ENCODE measurements around the gene RDH8. TPM values are rescaled to one million over a fixed set of nuclear protein-coding genes. Genes with fewer than 3 reads are reported as not detected.

Gene RDH8
- total RNA-seq, 1 donor from 2014 or later: not detected

- H3K36me3 ChIP-seq (ENCODE audit: control insufficient read depth, insufficient read depth, low read length): no peaks in the 10 kb centered on the region
- TF ChIP-seq, protein P1, sequence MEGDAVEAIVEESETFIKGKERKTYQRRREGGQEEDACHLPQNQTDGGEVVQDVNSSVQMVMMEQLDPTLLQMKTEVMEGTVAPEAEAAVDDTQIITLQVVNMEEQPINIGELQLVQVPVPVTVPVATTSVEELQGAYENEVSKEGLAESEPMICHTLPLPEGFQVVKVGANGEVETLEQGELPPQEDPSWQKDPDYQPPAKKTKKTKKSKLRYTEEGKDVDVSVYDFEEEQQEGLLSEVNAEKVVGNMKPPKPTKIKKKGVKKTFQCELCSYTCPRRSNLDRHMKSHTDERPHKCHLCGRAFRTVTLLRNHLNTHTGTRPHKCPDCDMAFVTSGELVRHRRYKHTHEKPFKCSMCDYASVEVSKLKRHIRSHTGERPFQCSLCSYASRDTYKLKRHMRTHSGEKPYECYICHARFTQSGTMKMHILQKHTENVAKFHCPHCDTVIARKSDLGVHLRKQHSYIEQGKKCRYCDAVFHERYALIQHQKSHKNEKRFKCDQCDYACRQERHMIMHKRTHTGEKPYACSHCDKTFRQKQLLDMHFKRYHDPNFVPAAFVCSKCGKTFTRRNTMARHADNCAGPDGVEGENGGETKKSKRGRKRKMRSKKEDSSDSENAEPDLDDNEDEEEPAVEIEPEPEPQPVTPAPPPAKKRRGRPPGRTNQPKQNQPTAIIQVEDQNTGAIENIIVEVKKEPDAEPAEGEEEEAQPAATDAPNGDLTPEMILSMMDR (IDR thresholded peaks at IDR 0.05; ENCODE audit: insufficient read depth, low read length, poor library complexity, severe bottlenecking): no peak
- H3K4me3 ChIP-seq (ENCODE audit: low read depth, low read length): no peak overlapping the region
- DNase-seq (ENCODE audit: low read depth): no peak
- H3K27me3 ChIP-seq (ENCODE audit: control insufficient read depth, insufficient read depth, low read length): no peaks in the 10 kb centered on the region
Observed at GRCh38 chr19:9989504-9989903, 23.8 kb upstream of the RDH8 start.

DNA sequence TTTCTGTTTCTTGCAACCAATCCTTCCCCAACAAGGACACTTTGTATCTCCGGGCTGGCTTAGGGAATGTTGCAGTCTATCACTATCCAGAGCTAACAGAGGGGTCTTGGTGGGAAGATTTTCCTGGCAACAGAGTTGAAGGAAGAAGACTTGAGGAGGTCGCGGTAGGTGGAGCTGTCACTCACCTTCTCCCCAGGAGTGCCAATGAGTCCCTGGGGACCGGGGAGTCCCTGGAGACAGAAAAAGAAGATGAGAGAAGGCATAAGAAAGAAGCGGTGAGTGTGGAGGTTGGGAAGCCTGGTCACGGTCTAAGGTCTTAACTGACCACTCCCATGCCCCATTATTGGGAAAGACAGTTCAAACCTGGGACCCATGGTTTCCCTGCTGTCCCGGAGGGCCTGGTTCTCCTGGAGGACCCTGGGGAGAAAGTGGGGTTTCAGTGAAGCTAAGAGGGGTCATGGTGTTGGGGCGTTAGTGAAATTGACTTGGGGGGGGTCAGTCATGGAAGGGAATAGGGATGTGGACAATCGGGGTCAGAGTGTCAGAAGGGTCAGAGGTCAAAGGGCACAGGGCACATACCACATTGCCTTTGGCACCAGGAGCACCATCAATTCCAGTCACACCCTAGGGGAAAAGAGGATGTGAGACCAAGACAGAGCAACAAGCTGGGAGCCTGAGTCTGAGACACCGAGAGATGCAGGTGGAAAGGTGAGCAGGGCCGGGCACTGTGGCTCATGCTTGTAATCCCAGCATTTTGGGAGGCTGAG lies 21.7 kb upstream of the RDH8 start:
- Histone ChIP-seq H3K4me3 (ENCODE audit: low read depth, low read length) (no peak overlapping the region), H3K36me3 (ENCODE audit: control insufficient read depth, insufficient read depth, low read length) (no peaks in the 10 kb centered on the region), H3K27me3 (ENCODE audit: control insufficient read depth, insufficient read depth, low read length) (no peaks in the 10 kb centered on the region)
- no peak for DNase-seq (ENCODE audit: low read depth)
- TF ChIP-seq, protein P1 (IDR thresholded peaks at IDR 0.05; ENCODE audit: insufficient read depth, low read length, poor library complexity, severe bottlenecking): no peak

- Histone ChIP-seq H3K36me3 (ENCODE audit: control insufficient read depth, insufficient read depth, low read length) (no peaks in the 10 kb centered on the region), H3K4me3 (ENCODE audit: low read depth, low read length) (no peak overlapping the region), H3K27me3 (ENCODE audit: control insufficient read depth, insufficient read depth, low read length) (peaks cover 4% of the 10 kb centered on the region)
- TF ChIP-seq, protein P1 (IDR thresholded peaks at IDR 0.05; ENCODE audit: insufficient read depth, low read length, poor library complexity, severe bottlenecking): no peak
- DNase-seq (ENCODE audit: low read depth): no peak
Observed at GRCh38 chr19:9995084-9995483, 18.2 kb upstream of the RDH8 start.

- peaks cover 4% of the 10 kb centered on the region for H3K27me3 ChIP-seq (ENCODE audit: control insufficient read depth, insufficient read depth, low read length)
- no peaks in the 10 kb centered on the region for H3K36me3 ChIP-seq (ENCODE audit: control insufficient read depth, insufficient read depth, low read length)
- no peak overlapping the region for H3K4me3 ChIP-seq (ENCODE audit: low read depth, low read length)
- TF ChIP-seq, protein P1 (IDR thresholded peaks at IDR 0.05; ENCODE audit: insufficient read depth, low read length, poor library complexity, severe bottlenecking): no peak
- no peak for DNase-seq (ENCODE audit: low read depth)
Observed at GRCh38 chr19:9995999-9996398, 17.3 kb upstream of the RDH8 start.

GRCh38 chr19:9996541-9996940 lies 16.7 kb upstream of the RDH8 start:
- Histone ChIP-seq H3K36me3 (ENCODE audit: control insufficient read depth, insufficient read depth, low read length) (no peaks in the 10 kb centered on the region), H3K4me3 (ENCODE audit: low read depth, low read length) (no peak overlapping the region), H3K27me3 (ENCODE audit: control insufficient read depth, insufficient read depth, low read length) (peaks cover 4% of the 10 kb centered on the region)
- TF ChIP-seq, protein P1 (IDR thresholded peaks at IDR 0.05; ENCODE audit: insufficient read depth, low read length, poor library complexity, severe bottlenecking): no peak
- DNase-seq (ENCODE audit: low read depth): no peak
